ENCODE data around the gene LRMDA.
A peak's percentile ranks its signal among the peaks of the same experiment; 100 is the strongest.

The LRMDA gene

DNA sequence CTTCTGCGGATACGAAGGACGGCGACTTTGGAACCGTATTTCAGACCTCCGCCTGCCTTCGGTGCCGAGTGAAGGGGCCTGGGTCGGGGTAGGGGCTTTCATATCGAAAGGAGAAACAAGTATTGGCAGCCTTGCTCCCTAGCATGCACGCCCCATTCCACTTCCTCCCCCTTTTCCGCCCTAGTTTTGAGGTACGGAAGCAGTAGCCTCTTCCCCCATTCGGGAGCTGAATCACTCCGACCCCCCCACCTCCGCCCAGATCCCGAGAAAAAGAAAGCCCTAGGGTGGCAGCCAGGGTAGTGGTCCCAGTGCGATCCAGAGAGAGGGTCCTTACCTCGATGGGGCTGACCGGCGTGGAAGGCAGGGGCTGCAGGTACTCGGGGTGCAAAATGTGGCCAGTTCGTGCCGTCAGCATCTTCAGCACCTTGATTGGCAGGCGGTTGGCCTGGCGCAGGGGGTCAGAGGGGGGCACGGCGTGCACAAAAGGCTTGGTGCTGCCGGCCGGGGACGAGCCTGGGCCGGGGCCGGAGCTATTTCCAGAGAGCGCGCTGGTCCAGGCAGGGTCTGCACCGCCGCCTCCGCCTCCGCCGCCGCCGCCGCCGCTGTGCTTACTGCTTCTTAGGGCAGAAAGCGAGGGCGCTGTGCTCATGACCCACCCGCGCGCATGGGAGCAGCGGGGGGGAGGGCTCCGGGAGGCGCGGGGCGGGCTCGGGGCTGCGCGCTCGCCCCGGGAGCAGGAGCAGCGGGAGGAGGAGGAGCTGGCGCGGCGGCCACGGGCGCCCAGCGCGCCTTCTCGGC, 30.5 kb upstream of the LRMDA start:
- TF ChIP-seq, protein P1, sequence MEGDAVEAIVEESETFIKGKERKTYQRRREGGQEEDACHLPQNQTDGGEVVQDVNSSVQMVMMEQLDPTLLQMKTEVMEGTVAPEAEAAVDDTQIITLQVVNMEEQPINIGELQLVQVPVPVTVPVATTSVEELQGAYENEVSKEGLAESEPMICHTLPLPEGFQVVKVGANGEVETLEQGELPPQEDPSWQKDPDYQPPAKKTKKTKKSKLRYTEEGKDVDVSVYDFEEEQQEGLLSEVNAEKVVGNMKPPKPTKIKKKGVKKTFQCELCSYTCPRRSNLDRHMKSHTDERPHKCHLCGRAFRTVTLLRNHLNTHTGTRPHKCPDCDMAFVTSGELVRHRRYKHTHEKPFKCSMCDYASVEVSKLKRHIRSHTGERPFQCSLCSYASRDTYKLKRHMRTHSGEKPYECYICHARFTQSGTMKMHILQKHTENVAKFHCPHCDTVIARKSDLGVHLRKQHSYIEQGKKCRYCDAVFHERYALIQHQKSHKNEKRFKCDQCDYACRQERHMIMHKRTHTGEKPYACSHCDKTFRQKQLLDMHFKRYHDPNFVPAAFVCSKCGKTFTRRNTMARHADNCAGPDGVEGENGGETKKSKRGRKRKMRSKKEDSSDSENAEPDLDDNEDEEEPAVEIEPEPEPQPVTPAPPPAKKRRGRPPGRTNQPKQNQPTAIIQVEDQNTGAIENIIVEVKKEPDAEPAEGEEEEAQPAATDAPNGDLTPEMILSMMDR (IDR thresholded peaks at IDR 0.05; ENCODE audit: unreplicated experiment in 3 of 3): no peak
- peaks cover 20% of the 10 kb centered on the region for H3K27me3 Mint-ChIP-seq (ENCODE audit: low read depth)
- H3K4me1 Mint-ChIP-seq: peaks cover 22% of the 10 kb centered on the region
- peak overlapping the region; percentile 96 to 99 (median 98) for H3K27ac Mint-ChIP-seq
- no peaks in the 10 kb centered on the region for H3K9me3 Mint-ChIP-seq
- H3K36me3 Mint-ChIP-seq (ENCODE audit: low read depth): peaks cover 26% of the 10 kb centered on the region
- H3K4me3 Mint-ChIP-seq: peak overlapping the region; percentile 87 to 100 (median 100)

DNA sequence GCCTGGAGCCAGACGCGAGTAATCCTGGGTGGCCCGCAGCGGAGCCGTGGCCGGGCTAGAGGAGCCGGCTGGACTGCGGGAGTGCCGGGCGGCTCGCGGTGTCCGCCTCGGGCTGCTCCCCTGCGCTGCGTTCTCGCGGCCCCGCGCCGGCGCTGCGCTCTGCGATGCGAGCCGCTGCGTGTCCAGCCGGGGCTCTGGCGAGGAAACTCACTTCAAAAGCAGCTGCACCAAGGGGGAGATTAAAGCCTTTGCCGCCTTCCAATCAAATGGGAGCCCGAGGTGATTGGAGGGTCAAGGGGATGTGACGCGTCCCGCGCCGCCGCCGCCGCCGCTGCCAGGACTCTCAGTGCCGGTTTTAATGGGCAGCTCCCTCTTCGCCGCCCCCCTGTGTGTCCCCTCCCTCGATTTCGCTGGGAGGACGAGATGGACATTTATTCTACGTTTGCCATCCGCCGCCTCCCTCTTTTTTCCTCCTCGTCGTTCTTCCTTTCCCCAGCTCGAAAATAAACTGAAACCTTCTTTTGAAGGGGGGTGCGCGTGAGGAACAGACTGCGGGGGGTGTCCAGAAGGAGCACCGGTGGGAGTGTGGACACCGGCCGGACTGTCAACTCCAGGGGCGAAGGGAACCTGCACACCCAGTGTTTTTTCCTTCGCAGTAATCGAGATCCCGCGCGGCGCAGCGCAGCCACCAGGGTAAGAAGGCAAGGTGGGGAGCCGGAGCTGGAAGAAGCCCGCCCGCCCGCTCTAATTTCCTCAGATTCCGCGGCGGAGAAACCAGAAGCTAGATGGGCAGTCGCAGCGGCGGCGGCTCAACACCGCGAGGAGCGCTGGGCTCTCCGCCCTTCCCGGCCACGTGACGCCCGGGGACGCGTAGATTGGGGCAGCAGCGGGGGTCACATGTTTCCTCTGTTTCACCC, 29.6 kb upstream of the LRMDA start, which contains the start of gene ZNF503:
Gene ZNF503, minus strand, starts transcription at position 196 of the 917 bp plus-strand sequence. CDS start 345 bp downstream, outside the sequence.
- H3K4me1 Mint-ChIP-seq: peaks cover 28% of the 10 kb centered on the region
- H3K36me3 Mint-ChIP-seq (ENCODE audit: low read depth): peaks cover 26% of the 10 kb centered on the region
- H3K27ac Mint-ChIP-seq: peak within 1 kb of the TSS; percentile 96 to 99 (median 98)
- H3K27me3 Mint-ChIP-seq (ENCODE audit: low read depth): peaks cover 28% of the 10 kb centered on the region
- no peaks in the 10 kb centered on the region for H3K9me3 Mint-ChIP-seq
- H3K4me3 Mint-ChIP-seq: peak within 1 kb of the TSS; percentile 87 to 100 (median 100)
- TF ChIP-seq, protein P1 (IDR thresholded peaks at IDR 0.05; ENCODE audit: unreplicated experiment in 3 of 3): peak in 2 of 3 experiments; percentile 19 to 23

DNA sequence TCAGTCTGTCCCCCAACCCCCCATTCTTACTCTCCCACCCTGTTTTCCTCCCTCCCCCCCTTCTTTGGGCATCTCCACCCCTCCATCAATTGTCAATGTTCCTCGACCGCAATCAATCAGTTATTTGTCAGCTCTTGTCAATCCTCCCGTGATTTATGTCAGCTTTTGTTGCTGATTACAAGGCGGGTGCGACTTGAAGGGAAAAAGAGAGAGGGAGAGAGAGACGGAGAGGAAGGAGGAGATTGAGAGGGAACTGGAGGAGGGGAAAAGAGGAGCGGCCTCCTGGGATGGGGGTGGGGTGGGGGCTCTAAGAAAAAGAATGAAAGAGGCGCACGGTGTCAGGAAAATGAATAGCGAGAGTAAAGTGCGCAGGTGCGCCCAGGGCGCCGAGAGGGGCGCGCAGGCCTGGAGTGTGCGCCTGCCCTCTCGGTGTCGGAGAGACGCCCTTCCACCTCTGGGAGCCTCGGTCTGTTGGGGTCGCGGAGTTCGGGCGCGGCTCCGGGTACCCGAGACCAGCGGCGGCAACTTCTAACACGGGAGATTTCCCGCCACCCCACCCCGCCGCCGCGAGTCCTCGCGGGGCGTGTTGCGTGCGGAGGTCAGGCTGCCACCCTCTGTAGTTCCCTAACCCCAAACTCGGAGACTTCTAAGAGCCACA, 28.8 kb upstream of the LRMDA start:
- peak overlapping the region; percentile 90 to 96 (median 92) for H3K27ac Mint-ChIP-seq
- peaks cover 33% of the 10 kb centered on the region for H3K27me3 Mint-ChIP-seq (ENCODE audit: low read depth)
- H3K36me3 Mint-ChIP-seq (ENCODE audit: low read depth): peaks cover 22% of the 10 kb centered on the region
- peaks cover 32% of the 10 kb centered on the region for H3K4me1 Mint-ChIP-seq
- H3K9me3 Mint-ChIP-seq: no peaks in the 10 kb centered on the region
- TF ChIP-seq, protein P1 (IDR thresholded peaks at IDR 0.05; ENCODE audit: unreplicated experiment in 3 of 3): no peak
- H3K4me3 Mint-ChIP-seq: peak overlapping the region; percentile 87 to 94 (median 92)

DNA sequence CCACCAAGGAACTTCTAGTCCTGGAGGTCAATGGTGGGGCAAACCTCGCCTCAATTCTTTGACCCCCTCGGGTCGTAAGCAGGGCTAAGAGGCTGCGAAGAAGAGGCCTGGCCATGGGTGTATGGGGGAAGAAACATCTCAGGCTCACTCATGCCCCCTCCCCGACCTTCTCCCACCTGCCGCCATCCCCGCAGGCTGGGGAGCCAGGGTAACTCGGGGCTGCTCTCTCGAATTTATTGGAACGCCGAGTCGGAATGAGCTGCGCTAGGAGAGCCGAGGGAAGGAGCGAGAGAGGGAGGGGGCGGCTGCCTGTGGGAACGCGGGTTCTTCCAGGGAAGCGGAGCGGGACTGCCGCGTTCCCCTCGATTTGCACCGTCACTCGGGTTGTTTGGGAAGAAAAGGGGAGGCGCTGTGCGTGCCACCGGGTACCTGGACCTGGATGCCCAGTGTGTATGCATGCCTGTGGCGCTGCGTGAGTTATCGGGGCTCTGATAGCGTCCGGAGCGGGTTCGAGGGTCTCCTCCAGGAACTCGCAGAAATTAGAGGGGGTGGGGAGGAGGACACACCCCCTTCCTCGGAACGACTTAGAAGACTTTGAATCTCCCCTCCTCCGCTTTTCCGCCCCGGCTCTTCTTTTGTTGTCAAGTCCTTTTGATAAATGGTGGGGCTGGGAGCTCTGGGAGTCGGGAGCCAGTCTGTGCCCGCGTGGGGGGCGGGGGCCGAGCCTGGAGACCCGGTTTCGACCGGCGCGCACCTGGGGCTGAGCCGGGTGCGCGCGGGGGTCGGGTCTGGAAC, 28.1 kb upstream of the LRMDA start:
- Mint-ChIP-seq H3K9me3 (no peaks in the 10 kb centered on the region), H3K4me1 (peaks cover 26% of the 10 kb centered on the region), H3K36me3 (ENCODE audit: low read depth) (peaks cover 15% of the 10 kb centered on the region), H3K4me3 (peak overlapping the region; percentile 87 to 94 (median 92)), H3K27ac (peak overlapping the region; percentile 90 to 96 (median 92)), H3K27me3 (ENCODE audit: low read depth) (peaks cover 32% of the 10 kb centered on the region)
- TF ChIP-seq, protein P1 (IDR thresholded peaks at IDR 0.05; ENCODE audit: unreplicated experiment in 3 of 3): no peak
